ENCODE data around the gene PXDC1.

DNA sequence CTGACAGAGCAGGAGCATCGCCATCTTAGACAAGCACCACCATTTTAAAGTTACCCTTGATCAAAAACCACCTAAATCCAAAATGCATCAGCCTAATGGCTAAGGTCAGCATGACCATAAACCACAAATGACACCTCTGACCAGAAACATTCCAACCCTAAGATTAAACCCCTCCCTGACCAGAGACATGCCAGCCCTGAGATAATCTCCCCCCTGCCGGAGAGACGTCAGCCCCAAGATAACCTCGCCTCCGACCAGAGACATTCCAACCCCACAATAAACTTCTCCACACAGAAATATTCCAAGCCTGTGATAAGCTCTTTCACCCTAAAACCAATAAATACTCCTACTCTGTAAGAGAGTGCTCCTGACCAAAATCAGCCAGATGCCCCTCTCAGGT lies 53.5 kb downstream of the PXDC1 start:
- TF ChIP-seq, protein P1, sequence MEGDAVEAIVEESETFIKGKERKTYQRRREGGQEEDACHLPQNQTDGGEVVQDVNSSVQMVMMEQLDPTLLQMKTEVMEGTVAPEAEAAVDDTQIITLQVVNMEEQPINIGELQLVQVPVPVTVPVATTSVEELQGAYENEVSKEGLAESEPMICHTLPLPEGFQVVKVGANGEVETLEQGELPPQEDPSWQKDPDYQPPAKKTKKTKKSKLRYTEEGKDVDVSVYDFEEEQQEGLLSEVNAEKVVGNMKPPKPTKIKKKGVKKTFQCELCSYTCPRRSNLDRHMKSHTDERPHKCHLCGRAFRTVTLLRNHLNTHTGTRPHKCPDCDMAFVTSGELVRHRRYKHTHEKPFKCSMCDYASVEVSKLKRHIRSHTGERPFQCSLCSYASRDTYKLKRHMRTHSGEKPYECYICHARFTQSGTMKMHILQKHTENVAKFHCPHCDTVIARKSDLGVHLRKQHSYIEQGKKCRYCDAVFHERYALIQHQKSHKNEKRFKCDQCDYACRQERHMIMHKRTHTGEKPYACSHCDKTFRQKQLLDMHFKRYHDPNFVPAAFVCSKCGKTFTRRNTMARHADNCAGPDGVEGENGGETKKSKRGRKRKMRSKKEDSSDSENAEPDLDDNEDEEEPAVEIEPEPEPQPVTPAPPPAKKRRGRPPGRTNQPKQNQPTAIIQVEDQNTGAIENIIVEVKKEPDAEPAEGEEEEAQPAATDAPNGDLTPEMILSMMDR (IDR thresholded peaks at IDR 0.05): no peak
- no peak for TF ChIP-seq ZFX (IDR thresholded peaks at IDR 0.05; ENCODE audit: borderline replicate concordance)
